GM19397 (cell line): ENCODE data around the gene MREG.
"Not testable (repeated sequence)": the region's sequence is repeated elsewhere in the genome, so short reads cannot be mapped to it uniquely, and the experiment has no call there.

ENCODE experiments used
- ATAC-seq: cut with Tn5 transposase; IDR thresholded peaks from one replicate; pipeline ENCODE4 v1.9.1; 2021; ENCODE audit warnings: mild to moderate bottlenecking, moderate library complexity; ENCODE audit not compliant: unreplicated experiment

Gene MREG

DNA sequence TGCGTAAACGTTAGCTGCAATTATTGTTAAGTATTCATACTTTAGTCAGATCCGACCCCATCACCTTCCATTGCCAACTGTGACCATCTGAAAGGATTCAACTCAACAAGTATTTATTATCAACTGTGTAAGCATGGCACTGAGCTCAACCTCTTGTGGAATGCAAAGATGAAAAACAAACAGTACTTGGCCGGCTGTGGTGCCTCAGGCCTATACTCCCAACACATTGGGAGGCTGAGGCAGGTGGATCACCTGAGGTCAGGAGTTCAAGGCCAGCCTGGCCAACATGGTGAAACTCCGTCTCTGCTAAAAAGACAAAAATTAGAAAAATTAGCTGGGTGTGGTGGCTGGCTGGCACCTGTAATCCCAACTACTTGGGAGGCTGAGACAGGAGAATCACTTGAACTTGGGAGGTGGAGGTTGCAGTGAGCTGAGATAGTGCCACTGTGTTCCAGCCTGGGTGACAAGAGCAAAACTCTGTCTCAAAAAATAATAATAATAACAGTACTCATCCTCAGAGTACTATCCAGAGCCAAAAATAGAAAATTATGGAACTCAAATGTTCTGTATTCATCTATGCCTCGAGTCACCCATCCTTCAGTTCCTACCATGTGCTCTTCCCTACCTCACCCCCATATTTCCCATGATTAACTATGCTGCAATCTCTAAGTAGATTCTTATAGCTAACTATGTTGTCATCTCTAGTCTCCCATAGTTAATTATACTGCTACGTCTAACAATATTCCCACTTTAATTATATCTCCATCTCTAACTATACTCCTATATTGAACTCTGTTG, 8.6 kb upstream of the MREG start:
- no peak for ATAC-seq

DNA sequence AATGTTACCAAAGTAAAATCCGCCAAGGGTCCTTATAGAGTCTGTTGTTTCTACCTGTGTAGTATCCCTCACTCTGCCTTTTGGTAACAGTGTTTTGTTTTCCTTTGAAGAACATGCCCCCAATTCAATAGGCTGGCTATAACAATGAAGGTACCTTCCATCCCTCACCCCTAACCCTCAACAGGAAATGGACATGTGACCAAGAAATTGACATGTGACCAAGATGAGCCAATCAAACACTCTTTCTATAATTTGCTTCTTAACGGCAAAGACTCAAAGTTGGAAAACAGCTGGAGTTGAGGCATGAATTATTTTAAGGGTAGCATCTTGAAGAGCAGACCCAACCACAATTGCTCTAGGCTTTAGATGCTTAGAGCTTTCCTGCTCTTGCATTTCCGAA, 5.4 kb upstream of the MREG start:
- no peak for ATAC-seq

DNA sequence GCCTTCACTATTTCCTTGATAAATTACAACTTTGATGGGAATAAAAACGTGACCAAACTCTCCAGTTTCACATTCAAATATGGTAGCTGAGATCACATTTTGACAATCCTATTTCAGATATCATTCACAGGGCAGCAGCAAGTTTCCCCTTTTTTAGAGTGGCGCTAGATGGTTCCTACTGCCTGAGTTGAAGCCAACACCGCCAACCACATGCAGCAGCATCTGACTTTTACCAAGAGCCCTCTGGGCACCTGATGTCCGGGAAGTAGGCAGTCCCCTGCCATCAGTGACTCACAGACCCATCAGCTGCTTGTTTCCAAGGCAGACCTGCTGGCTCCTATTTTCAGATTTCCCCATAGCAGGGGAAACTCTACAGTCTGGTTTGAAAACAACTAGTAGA, 4.0 kb upstream of the MREG start:
- no peak for ATAC-seq

DNA sequence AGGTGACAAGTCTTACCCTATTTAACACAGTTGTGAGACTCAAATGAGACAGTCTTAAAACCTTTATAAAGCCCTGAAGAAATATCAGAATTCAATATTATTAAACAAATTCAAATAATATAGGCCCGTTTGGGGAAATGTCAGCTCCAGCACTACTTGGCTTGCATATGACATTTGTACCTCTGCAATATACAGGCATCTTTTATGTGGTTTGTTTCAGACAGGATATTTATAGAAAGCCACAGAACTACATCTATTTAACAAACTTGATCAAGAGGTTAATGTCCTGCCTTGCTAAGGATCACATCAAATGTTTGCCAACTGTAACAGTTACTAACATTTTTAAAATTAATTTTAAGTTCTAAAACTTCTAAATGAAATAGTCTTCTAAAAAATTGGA, 3.2 kb upstream of the MREG start:
- no peak for ATAC-seq

DNA sequence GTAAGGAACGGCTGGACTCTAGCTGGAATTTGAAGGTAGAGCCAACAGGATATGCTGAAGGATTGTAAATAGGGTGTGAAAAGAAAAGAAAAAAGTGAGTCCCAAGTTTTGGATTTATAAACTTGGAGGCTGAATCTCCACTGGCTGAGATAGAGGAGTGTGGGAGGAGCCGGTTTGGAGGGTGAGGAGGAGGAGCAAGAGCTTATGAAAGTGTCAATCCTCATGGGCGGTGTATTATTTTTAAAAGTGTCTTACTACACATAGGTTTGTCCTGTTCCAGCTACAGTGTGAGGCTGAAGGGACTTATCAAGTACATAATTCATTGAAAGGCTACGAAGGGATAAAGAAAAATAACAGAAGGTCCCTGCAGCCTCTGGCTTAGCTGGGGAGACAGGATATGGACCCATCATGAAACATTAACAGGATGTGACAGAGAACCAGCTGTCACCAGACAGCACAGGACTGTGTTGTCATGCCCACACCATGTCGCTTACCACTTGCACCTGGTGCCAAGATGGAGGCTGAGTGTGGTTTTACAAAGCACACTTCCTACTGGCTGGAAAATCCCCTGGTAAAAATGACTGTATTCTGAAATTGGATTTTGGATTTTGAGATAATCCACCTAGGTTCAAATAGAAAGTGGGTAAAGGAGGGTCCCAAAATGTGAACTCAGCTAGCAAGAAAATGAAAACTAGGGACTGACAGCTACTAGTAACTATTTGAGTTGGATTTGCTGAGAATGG, 2.5 kb upstream of the MREG start:
- peak; percentile 84 for ATAC-seq

DNA sequence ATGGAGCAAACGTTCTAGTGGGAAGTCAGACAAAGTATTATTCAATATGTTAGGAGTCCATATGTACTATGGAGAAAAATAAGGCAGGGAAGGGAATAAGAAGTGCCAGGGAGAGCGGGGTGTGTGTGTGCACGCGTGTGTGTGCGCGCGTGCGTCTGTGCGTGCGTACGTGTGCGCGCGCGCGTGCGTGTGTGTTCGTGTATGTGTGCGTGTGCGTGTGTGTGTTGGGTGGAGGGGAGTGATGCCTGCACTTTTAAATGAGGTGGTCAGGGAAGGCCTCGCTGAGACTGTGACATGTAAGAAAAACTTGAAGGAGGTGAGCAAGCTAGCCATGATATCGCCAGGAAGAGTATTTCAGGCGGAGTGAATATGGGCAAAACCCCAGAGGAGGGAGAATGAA, 1.6 kb upstream of the MREG start:
- ATAC-seq = no peak

DNA sequence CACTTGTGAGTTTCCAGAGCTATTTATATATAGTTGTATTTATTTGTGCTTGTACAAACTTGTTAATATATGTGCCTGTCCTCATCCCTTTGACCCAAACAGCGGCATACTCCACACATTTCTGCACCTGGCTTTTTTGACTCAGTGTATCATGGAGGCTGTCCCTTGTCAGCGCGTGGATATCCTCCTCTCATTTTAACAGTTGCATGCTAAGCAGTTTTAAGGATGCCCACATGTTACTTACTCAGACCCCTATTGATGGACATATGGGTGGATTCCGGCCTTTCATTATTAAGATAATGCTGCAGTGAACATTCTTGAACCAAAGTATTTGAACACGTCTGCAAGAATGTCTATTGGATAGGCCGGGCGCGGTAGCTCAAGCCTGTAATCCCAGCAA, 655 bp upstream of the MREG start:
- ATAC-seq = no peak

DNA sequence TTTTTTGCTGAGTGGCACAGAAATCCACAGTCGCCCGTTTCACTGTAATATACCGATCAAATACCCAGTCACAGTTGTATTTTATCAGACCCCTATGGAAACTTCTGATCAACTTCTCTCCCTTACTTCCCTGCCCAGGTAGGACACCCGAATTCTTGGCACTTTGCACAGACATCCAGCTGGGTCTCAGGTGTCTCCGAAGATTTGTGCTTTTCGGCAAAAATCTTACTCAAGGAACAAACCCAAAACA, 596 bp downstream of the MREG start:
- ATAC-seq = no peak

DNA sequence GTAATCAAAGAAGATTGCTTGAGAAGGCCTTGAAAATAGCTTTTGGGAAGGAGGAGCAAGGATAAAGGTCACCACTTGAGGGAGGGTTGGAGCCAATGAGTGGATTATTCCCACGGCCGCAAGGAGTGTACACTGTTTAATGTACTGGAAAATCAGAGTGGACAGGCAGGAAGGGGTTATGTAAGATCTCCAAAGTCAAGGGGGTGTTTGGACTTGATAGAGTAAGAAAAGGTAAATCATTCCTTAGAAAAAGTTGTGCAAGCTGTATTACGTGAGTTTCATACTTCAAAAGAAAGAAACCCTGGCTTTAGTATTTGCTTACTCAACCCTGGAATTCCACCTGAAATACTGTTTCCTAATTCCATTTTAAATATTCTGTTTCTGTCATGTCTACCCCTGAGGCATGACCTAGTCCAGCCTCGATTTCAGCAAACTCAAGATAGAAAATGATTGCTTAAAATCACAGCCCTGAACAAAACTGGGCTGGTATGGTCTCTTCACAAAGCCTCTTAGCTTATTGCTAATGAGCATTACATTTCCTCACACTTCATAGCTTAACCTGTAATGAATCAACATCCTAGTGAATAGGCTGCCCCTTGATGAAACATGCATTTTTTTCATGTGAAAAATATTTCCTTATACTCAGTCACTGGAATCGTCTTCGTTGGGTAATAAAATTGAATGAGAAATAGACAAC, 1.1 kb downstream of the MREG start:
- no peak for ATAC-seq

DNA sequence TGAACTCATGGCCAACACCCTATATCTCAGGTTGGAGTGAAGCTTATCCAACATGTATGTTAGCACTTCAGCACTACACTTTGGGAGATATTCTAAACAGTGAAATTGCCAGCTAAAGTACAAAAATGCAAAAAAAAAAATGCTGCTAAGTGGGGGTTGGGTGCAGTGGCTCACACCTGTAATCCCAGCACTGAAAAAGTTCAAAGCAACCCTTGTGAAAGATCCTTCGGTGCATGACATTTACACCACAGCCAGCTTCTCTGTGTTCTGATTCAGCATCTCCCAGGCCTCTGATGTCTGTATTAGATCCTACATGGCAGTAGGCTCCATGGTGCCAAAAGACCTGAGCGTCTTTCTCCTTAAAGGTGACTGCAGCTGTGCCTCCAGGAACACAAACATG, 4.1 kb downstream of the MREG start:
- not testable (repeated sequence) for ATAC-seq

DNA sequence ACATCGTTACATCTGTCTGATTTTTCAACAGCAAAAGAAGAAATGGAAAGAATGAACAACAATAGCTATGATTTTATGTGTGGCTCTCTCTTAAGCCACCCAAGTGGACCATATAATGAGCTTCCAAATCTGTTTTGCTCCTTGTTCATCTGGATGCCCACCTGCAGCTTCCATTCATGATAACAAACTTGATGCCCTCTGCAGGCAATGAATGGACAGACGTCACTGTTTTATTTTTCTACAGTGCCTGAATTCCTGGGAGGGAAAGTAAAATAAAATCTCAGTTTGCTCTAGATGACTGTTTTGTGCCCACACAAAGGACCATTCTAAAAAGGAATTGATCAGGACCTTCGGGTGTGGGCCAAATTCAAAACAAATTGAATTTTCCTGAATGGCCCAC, 5.0 kb downstream of the MREG start:
- no peak for ATAC-seq

DNA sequence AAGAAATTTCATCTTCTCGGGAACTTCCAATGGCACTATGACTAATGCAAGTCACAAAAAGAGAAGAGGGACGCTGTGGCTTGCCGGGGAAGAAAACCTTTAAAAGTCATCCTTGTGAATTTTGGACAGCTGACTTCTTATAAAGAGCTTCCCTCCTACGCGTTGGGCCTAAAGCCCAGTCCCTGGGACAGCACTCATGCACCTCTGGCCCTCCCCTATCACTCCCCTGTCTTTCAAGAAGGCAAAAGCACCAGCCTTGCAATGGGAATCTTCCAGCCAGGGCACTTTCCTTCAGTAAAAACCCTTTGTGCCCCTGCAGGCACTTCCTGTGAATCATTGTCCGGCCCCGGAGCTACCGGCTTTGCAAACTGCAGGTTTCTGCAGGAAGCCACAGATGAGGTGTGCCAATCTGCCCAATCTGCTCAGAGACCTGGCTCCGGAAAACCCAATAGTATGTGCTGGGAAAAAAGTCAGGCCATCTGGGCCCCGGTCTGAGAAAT, 7.1 kb downstream of the MREG start:
- ATAC-seq = no peak

DNA sequence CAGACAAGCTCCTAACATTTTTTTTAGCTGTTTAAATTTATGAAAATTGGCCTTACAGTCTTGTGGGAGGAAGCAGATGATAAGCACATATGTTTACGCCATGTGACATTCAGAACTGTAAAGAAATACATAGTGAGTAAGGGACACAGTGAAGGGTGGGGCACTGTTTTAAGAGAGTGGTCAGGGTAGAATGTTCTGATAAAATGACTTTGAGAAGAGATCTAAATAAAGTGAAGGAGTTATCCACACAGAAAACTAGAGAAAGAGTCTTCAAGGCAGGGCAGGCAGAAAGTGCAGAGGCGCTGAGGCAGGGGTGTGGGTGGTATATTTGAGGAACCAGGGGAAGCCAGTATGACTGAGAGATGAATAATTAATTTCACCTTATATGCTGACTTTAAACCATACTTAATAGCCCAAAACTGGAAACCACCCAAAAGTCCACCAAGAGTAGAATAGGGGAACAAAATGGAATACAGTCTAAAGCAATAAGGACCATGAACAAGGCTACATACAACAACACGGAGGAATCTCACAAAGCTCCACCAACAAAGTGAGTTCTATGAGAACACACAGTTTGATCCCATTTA, 8.6 kb downstream of the MREG start:
- no peak for ATAC-seq

DNA sequence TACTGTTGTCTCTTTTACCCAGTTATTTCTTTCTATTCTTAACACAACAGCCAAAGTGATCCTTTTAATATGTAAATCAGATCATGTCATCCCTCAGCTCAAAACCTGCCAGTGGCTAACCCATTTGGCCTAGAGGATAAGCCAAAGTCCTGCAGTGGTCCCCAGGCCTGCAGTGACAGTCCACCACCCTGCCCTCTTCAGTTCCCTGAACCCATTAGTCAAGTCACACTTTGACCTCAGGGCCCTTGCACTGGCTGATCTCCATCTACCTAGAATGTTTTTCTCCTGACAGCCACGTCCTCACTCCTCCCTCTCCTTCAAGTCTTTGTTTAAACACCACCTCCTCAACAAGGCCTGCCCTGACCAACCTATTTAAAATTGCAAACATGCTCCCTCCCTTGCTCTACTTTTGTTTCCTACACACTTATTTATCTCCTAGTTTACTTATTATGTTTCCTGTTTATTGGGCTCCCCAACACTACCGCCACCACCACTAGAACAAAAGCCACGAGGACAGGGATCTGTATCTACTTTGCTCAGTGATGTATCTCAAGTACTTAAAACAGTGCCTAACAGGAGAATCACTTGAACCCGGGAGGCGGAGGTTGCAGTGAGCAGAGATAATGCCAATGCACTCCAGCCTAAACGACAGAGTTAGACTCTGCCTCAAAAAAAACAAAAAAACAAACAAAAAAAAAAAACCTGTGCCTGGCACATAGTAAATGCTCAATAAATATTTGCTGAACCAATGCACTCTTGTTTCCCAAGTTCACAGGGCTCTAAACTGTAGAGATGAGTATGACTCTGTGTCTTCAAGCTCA, 9.3 kb downstream of the MREG start:
- no peak for ATAC-seq

DNA sequence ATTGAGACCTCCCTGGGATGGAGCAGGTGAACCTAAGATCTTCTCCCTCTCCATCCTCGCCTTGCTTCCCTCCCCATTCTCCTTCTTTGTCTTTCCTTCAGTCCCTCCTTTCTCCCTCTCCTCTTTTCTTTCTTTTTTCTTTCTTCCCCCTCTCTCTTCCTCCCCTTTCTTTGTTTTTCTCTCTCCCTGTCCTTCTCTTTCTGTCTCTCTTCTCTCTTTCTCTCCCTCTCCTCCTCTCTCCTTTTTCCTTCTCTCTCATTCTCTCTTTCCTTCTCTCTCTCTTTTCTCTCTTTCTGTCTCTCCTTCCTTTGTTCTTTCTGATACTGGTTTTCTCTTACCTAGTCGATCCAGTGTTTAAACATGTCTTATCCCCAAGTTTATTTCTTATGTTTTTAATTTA, 10.7 kb downstream of the MREG start:
- no peak for ATAC-seq

DNA sequence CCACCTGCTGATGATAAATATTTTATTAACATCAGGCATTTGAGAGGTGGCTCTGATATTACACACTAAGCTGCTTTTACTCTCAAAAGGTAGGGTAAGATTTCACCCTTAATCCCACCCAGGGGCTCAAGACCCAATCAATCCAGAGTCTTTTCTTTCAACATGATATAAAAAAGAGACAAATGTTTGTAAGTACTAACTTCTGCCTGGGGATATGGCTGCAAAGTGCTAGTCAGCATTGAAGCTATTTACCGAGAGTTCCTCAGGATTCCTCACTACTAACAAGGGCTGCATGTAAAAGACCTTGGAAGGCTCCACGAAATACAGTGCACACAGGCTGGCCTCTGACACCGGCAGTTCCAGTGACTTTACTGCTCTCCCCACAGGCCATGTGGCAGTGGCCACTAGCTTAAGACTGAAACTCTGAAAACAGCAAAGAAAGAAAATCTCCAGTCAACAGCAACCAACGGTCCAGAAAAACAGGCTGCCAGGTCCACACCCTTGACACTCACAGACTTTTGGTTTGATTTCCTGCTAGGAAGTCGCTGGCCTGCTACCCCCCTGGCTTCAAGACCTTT, 11.2 kb downstream of the MREG start:
- no peak for ATAC-seq

DNA sequence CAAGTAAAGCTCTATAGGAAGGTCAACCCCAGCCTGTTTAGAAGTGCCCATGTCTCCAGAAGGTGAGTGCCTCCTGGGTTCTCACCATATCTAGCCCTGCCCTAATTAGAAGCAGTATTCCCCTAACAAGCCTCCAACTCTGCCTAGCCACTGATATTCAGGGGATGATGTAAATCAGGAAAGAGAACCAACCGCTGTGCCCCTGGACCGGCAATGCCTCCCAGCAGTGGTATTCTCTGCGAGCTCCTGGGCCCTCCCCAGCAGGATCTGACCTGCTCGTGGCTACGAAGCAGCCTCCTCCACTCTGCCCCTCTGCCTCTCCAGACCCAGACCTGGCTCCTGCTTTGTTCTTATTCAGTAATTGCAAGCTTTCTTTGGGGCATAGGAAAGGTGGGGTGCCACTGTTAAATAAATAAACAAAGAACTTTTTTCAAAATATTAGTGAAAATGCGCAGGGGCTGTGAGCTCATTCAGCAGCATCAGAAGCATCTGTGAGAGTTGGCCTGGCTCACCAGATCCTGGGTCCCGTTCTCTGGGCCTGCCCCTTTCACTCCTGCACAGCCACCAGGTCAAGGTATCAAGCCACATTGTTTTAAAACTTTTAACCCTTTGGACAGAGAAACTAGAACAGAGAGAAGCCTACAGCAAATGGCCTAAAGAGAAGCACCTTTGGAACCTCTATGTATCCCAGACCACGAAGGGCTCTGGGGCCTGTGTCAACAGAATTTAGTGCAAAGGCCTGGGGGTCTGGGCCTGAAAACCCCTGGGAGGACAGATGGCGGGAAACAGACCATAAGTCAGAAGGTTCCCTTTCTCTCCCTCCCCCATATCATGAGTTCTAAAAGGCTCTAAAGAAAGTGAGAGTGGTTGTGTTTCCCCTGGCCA, 11.9 kb downstream of the MREG start:
- no peak for ATAC-seq

DNA sequence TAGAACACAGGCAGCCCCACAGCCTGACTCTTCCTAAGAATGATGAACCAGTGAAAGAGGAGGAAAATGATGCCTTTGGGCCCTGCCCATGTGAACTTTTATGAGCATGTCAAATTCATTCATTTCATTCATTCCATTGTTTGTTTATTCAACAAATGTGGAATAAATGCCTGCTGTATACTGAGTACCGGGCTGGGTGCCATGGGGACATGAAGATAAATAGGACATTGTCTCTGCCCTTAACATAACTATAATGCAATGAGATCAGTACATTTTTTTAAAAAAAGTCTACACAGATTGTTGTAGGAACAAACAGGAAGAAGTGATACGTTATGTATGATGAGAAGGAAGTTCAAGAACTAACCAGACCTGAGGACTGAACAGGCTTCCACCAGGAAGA, 14.7 kb downstream of the MREG start:
- ATAC-seq = no peak

DNA sequence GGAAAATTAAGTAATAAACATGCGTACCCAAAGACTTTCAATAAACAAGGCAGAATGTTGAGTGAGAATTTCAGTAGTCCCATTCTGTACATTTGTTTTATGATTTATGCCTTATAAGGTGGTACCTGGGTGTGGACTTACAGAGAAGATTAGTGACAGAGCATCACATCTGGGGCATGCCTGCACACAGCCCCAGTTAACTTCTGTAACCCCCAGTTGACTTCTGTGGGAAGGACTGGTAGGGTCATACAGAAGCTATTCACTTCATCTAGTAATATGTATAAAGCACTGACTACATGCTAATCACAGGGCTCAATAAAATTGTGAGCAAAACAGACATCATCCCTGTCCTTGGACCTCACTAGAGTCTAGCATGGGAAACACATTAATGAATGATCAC, 16.1 kb downstream of the MREG start:
- ATAC-seq = no peak

DNA sequence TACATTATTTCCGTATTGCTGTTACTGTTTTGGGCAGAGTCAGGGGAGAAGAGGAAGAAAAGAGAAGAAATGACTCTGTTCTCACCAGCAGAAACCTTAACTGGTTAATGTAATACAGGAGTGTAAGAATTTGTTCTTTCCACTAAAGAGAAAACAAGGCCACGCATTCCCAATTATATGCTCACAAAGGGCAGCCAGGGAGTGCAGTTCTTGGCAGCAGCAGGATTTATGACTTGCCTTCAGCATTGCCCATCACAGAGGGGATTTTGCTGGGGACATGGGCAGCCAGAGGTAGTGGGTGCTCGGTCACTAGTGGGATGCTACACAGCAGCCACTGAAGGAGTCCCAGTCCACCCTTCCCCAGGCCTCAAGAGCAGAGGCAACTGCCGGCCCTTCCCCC, 18.4 kb downstream of the MREG start:
- ATAC-seq = no peak
